ENCODE measurements around the gene HSPA9.
"Not testable (repeated sequence)": the region's sequence is repeated elsewhere in the genome, so short reads cannot be mapped to it uniquely, and the experiment has no call there.

HSPA9 gene

GRCh38 chr5:138528208-138528607 is 47.0 kb downstream of the HSPA9 start:
- DNase-seq = no peak

- DNase-seq = no peak
Observed at GRCh38 chr5:138527170-138527569, 48.0 kb downstream of the HSPA9 start.

DNA sequence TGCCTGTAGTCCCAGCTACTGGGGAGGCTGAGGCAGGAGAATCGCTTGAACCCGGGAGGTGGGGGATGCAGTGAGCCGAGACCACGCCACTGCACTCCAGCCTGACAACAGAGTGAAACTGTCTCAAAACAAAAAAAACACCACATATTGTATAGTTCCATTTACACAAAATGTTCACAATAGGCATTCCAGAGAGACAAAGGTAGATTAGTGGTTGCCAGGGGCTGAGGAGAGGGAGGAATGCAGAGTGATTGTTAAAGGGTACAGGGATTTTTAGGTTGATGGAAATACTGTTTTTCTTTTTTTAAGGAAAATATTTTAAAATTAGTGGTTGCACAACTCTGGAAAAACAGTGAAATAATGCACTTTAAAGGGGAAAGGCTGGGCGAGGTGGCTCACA is 51.8 kb downstream of the HSPA9 start:
- DNase-seq = no peak

DNA sequence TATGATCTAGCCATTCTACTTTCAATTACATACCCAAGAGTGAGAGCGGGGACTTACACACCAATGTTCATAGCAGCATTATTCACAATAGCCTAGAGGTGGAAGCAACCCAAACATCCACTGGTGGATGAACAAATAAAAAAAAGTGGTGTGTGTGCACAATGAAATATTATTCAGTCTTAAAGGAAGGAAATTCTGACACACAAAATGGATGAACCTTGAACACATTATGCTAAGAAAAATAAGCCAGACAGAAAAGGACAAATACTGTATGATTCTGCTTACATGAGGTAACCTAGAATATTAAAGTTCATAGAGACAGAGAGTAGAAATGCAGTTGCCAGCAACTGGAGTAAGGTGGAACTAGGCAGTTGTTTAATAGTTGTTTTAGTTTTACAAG is 54.2 kb downstream of the HSPA9 start:
- DNase-seq = no peak

- no peak for DNase-seq
Observed at GRCh38 chr5:138517437-138517836, 57.8 kb downstream of the HSPA9 start.

DNA sequence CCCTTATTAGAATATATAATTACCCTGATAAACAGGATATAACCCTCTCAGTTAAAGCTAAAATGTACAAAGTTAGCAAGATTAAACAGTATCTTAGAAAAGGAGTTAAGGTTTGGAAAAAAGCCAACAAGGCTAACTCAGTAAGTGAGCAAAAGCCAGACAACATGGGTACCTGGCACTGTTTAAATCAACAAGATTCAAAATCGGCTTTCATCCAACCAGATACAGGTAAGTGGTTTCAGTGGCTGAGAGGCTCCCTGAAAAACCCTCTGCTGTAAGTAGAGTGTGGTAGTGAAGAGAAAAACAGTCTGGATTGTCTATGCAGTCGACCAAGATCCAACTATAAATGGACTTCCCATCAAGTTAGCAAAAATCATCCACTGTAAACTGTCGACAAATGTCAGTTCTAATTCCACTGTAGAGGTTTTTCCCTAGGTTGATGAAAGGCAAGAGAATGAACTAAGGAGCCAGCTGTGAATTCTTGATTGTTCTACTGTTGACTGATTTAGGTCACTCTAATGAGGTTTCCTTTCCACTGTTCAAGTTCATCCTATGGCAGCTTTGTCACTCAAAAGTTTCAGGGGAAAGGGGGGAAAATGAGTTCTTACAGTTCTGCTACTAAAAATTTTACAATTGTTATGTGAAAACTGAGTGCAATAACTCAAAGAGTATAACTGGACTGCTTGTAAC is 59.5 kb downstream of the HSPA9 start:
- no peak for DNase-seq

DNA sequence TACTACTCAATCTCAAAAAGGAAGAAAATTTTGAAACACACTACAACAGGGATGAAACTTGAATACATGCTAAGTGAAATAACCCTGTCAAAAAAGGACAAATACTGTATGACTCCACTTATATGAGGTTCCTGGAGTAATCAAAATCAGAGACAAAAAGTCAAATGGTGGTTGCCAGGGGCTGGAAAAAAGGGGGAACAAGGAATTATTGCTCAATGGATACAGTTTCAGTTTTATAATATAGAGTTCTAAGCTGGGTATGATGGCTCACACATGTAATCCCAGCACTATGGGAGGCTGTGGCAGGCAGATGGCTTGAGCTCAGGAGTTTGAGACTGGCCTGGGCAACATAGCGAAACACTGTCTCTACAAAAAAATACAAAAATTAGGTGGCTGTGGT is 61.2 kb downstream of the HSPA9 start:
- no peak for DNase-seq

DNA sequence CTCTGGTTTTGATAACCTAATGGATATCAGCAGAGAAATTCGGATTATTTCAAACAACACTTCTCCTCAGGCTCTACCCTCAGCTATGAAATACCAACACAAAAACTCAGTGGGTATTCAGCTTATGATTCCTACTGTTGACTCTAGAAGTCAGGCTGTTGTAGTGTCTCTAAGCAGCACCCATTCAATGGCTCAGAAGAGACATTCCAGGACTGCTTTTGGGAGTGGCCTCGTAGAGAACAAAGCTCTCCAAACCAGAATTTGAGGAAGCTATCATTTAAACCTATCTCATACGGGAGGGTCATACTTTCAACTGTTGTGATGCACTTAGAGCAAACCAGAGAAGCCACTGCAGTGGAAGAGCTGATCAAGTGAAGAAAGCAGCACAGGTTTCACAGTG is 66.2 kb downstream of the HSPA9 start:
- DNase-seq = no peak

- DNase-seq = not testable (repeated sequence)
Observed at GRCh38 chr5:138507485-138507884, 67.7 kb downstream of the HSPA9 start.

- no peak for DNase-seq
Observed at GRCh38 chr5:138506370-138507306, 68.6 kb downstream of the HSPA9 start.

GRCh38 chr5:138504799-138505198 is 70.4 kb downstream of the HSPA9 start:
- DNase-seq = no peak

All from DMS53 (cell line).